C1 segment of cervical spinal cord (tissue), 14 donors: ENCODE measurements around the gene BDNF.
A peak's percentile ranks its signal among the peaks of the same experiment; 100 is the strongest.

Experiments
- DNase-seq, 14 donors: peaks; one replicate each; lab custom pipeline; 2025; lab: John Stamatoyannopoulos, UW

Gene BDNF

GRCh38 chr11:27707676-27708075 is 7.4 kb upstream of the BDNF start:
- DNase-seq: no peak

GRCh38 chr11:27705873-27706820 is 5.9 kb upstream of the BDNF start:
- no peak for DNase-seq

- DNase-seq: no peak
Observed at GRCh38 chr11:27703481-27703880, 3.2 kb upstream of the BDNF start.

GRCh38 chr11:27702811-27703210 is 2.6 kb upstream of the BDNF start:
- no peak for DNase-seq

- DNase-seq: peak in 1 of 14 donors; percentile 76
Observed at GRCh38 chr11:27701355-27702105, 1.3 kb upstream of the BDNF start.

- DNase-seq: no peak
Observed at GRCh38 chr11:27699926-27700350, 317 bp downstream of the BDNF start.

GRCh38 chr11:27699242-27699925 is 871 bp downstream of the BDNF start:
- peak in 2 of 14 donors; percentile 61 to 65 for DNase-seq

- DNase-seq: peak in 12 of 14 donors; percentile 16 to 76 (median 46)
Observed at GRCh38 chr11:27698872-27699241, 1.4 kb downstream of the BDNF start.

GRCh38 chr11:27697679-27698275 is 2.5 kb downstream of the BDNF start:
- DNase-seq: no peak

- DNase-seq: no peak
Observed at GRCh38 chr11:27696961-27697360, 3.3 kb downstream of the BDNF start.

- DNase-seq: no peak
Observed at GRCh38 chr11:27696115-27696514, 4.1 kb downstream of the BDNF start.

GRCh38 chr11:27694992-27695391 is 5.3 kb downstream of the BDNF start:
- DNase-seq: peak in 1 of 14 donors; percentile 9

- no peak for DNase-seq
Observed at GRCh38 chr11:27693398-27693797, 6.9 kb downstream of the BDNF start.

- no peak for DNase-seq
Observed at GRCh38 chr11:27692781-27693180, 7.5 kb downstream of the BDNF start.

GRCh38 chr11:27688076-27688475 is 12.2 kb downstream of the BDNF start:
- DNase-seq: no peak

GRCh38 chr11:27681664-27682063 is 18.6 kb downstream of the BDNF start:
- DNase-seq: no peak

- no peak for DNase-seq
Observed at GRCh38 chr11:27679136-27680015, 20.9 kb downstream of the BDNF start.

GRCh38 chr11:27678242-27678641 is 22.0 kb downstream of the BDNF start:
- DNase-seq: no peak

GRCh38 chr11:27677108-27677507 is 23.1 kb downstream of the BDNF start:
- no peak for DNase-seq

- DNase-seq: no peak
Observed at GRCh38 chr11:27673979-27674663, 26.1 kb downstream of the BDNF start.
